GM12873 (cell line): ENCODE measurements around the gene CAPS.

ENCODE experiments used
- CTCF ChIP-seq: IDR thresholded peaks from 2 replicates; pipeline ENCODE4 v1.5.1; 2012; ENCODE audit warnings: low read depth, mild to moderate bottlenecking, moderate library complexity, low read length, control low read depth; ENCODE audit not compliant: insufficient read depth; ENCODE audit errors: missing control alignments

The CAPS gene

GRCh38 chr19:5911366-5911765 lies 2.7 kb upstream of the CAPS start:
- no peak for TF ChIP-seq CTCF

- TF ChIP-seq CTCF: no peak
Measured at GRCh38 chr19:5914358-5914774, 312 bp downstream of the CAPS start.

GRCh38 chr19:5914946-5915781 lies 1.1 kb downstream of the CAPS start:
- TF ChIP-seq CTCF: no peak

GRCh38 chr19:5915782-5916165 lies 1.7 kb downstream of the CAPS start:
- no peak for TF ChIP-seq CTCF

- TF ChIP-seq CTCF: no peak
Measured at GRCh38 chr19:5916181-5916708, 2.2 kb downstream of the CAPS start.

GRCh38 chr19:5917431-5918107 lies 3.5 kb downstream of the CAPS start:
- TF ChIP-seq CTCF: no peak

- TF ChIP-seq CTCF: no peak
Measured at GRCh38 chr19:5918463-5919079, 4.5 kb downstream of the CAPS start.
